Stimulated activated CD4-positive, alpha-beta T cell treated with anti-CD3 and anti-CD28 coated beads, Interleukin-1b, Interleukin-23, amount 100 ng/mL, for 1 hour (primary cell): ENCODE results near the gene SAA2.
"Not testable (repeated sequence)": the region's sequence is repeated elsewhere in the genome, so short reads cannot be mapped to it uniquely, and the experiment has no call there.

Experiments used
- DNase-seq, 2 donors: peaks; one replicate each; pipeline ENCODE4 v3.0.0-alpha.2; 2020; ENCODE audit warnings: low read depth in 2 of 2

The SAA2 gene

GRCh38 chr11:18248561-18248960 is at the start of gene SAA2:
TSS of gene SAA2 (minus strand) at chr11:18248668. CDS start at chr11:18248011, 657 bp downstream.
- DNase-seq = no peak

GRCh38 chr11:18295316-18295715 is 46.8 kb upstream of the SAA2 start:
- DNase-seq = no peak

- DNase-seq = no peak
Observed at GRCh38 chr11:18294862-18295261, 46.4 kb upstream of the SAA2 start.

- no peak for DNase-seq
Observed at GRCh38 chr11:18288911-18289310, 40.4 kb upstream of the SAA2 start.

- DNase-seq = no peak
Observed at GRCh38 chr11:18285841-18286240, 37.4 kb upstream of the SAA2 start.

- no peak for DNase-seq
Observed at GRCh38 chr11:18282626-18283025, 34.2 kb upstream of the SAA2 start.

- no peak for DNase-seq
Observed at GRCh38 chr11:18280438-18281045, 32.1 kb upstream of the SAA2 start.

GRCh38 chr11:18277565-18278271 is 29.2 kb upstream of the SAA2 start:
- no peak for DNase-seq

GRCh38 chr11:18271206-18271605 is 22.7 kb upstream of the SAA2 start:
- no peak for DNase-seq

GRCh38 chr11:18270102-18270501 is 21.6 kb upstream of the SAA2 start:
- DNase-seq = no peak

GRCh38 chr11:18269252-18269651 is 20.8 kb upstream of the SAA2 start:
- DNase-seq = not testable (repeated sequence)

- not testable (repeated sequence) for DNase-seq
Observed at GRCh38 chr11:18267335-18268133, 19.1 kb upstream of the SAA2 start.

- DNase-seq = no peak
Observed at GRCh38 chr11:18265949-18266348, 17.5 kb upstream of the SAA2 start, which contains the start of gene SAA1. TSS of gene SAA1 (plus strand) at chr11:18266264. CDS start at chr11:18266888, 624 bp downstream.

- DNase-seq = no peak
Observed at GRCh38 chr11:18264677-18265555, 16.4 kb upstream of the SAA2 start.

- no peak for DNase-seq
Observed at GRCh38 chr11:18264035-18264434, 15.6 kb upstream of the SAA2 start.

GRCh38 chr11:18262681-18263350 is 14.3 kb upstream of the SAA2 start:
- not testable (repeated sequence) for DNase-seq

- no peak for DNase-seq
Observed at GRCh38 chr11:18261721-18262120, 13.3 kb upstream of the SAA2 start.

- no peak for DNase-seq
Observed at GRCh38 chr11:18259259-18259658, 10.8 kb upstream of the SAA2 start.

GRCh38 chr11:18254781-18255361 is 6.4 kb upstream of the SAA2 start:
- DNase-seq = no peak

- DNase-seq = no peak
Observed at GRCh38 chr11:18253778-18254338, 5.4 kb upstream of the SAA2 start.
